GM10266 (cell line): ENCODE measurements around the gene PRKCB.

Experiments used
- DNase-seq: peaks from one replicate; pipeline ENCODE4 v3.0.0; 2012; ENCODE audit errors: extremely low spot score
- TF ChIP-seq, protein P1 (sequence below): IDR thresholded peaks from 2 replicates; pipeline ENCODE4 v1.5.1; 2012; ENCODE audit warnings: mild to moderate bottlenecking, low read depth; ENCODE audit not compliant: control insufficient read depth, insufficient read depth; ENCODE audit errors: missing control alignments

PRKCB gene

DNA sequence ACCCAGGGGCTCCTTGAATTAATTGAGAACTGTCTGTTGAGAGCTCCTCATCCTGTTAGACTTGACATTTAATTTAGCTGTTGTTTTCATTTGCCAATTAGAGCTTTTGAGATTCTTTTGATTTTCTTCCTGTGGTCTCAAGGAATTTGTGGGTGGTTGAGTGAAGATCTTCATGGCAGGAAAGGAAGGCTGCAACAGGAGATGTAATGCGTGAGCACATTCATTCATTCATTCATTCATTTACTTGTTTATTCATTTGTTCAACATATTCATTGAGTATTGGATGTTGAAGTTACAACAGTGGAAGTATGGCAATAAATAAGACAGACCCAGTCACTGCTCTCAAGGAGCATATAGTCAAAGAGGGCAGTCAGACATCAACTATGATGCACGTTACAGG is 117.7 kb downstream of the PRKCB start:
- TF ChIP-seq, protein P1, sequence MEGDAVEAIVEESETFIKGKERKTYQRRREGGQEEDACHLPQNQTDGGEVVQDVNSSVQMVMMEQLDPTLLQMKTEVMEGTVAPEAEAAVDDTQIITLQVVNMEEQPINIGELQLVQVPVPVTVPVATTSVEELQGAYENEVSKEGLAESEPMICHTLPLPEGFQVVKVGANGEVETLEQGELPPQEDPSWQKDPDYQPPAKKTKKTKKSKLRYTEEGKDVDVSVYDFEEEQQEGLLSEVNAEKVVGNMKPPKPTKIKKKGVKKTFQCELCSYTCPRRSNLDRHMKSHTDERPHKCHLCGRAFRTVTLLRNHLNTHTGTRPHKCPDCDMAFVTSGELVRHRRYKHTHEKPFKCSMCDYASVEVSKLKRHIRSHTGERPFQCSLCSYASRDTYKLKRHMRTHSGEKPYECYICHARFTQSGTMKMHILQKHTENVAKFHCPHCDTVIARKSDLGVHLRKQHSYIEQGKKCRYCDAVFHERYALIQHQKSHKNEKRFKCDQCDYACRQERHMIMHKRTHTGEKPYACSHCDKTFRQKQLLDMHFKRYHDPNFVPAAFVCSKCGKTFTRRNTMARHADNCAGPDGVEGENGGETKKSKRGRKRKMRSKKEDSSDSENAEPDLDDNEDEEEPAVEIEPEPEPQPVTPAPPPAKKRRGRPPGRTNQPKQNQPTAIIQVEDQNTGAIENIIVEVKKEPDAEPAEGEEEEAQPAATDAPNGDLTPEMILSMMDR, result no peak
- no peak for DNase-seq

DNA sequence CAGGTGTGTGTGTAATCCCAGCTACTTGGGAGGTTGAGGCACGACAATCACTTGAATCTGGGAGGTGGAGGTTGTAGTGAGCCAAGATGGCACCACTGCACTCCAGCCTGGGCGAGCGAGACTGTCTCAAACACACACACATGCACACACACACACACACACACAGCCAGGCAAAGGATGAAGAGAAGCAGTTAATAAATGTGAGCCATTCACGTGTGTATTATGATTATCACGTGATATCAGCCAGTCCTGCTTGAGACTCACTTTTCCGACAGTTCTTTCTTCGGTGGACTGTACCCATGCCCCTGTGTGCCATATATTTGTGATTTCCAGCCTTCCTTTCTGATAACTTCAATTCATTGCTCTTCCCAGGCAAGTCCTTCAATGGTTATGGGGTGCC is 119.3 kb downstream of the PRKCB start:
- TF ChIP-seq, protein P1, result no peak
- DNase-seq, result no peak

DNA sequence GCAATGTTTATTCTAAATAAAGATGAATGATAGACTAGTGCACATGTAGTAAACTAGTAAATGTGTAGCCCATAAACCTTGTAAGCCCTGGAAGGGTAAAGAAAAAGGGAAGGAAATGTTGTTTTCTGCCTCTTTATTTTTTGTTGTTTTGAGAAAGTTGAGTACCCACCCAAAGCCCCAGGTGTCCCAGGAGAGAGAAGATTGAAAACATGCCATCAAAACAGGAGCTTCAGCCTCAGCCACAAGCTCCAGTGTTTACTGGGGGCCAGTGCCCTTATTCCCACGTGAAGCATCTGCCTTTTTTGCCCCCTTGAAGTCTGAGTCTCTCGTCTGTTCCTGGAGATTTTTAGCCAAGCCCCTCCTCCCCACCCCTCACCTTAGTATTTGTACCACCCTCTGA is 121.5 kb downstream of the PRKCB start:
- TF ChIP-seq, protein P1, result no peak
- no peak for DNase-seq

DNA sequence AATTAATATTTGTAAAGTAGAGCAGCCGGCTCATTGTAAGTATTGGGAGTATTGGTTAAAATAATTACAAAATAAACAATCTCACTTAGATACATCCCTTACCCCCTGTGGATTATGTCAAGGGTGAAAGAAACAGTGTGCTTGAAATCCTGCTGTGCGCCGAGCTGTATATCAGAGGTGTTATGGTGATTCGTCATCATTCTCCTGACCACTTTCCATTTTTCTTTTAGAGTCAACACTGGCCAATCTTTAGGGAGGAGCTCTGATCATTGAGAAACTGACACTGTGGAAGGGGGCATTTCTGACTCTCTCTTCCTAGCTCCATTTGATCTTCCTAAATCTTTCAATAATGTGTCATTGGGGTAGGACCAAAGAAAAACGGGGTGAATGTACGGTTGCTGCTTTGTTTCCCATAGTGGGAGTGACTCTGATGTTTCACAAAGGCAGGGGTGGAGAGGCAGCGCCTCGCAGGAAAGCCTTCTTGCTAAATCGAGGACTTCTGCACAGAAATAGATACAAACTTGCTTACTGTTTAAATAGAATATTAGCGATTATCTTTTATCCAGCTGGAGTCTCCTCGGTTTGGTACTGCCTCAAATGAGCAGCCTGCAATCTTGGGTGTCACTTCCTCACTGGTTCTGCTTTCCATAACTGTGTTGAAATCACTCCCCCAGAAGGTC is 123.4 kb downstream of the PRKCB start:
- DNase-seq, result no peak
- TF ChIP-seq, protein P1, result no peak

DNA sequence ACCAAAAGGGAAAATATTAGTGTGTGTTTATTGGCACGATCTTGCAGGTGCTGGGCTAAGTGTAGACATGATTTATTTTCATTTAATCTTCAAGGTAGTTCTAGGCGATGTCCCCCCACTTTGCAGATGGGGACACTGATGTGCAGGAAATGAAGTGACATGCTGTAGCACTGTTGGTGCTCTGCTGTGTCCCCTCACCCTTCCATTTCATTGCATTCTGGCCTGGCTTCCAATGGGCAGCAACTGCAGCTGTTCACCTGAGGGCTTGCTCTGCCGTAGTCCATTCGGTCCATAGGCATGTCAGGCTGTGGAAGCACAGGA is 123.9 kb downstream of the PRKCB start:
- no peak for DNase-seq
- TF ChIP-seq, protein P1, result no peak

DNA sequence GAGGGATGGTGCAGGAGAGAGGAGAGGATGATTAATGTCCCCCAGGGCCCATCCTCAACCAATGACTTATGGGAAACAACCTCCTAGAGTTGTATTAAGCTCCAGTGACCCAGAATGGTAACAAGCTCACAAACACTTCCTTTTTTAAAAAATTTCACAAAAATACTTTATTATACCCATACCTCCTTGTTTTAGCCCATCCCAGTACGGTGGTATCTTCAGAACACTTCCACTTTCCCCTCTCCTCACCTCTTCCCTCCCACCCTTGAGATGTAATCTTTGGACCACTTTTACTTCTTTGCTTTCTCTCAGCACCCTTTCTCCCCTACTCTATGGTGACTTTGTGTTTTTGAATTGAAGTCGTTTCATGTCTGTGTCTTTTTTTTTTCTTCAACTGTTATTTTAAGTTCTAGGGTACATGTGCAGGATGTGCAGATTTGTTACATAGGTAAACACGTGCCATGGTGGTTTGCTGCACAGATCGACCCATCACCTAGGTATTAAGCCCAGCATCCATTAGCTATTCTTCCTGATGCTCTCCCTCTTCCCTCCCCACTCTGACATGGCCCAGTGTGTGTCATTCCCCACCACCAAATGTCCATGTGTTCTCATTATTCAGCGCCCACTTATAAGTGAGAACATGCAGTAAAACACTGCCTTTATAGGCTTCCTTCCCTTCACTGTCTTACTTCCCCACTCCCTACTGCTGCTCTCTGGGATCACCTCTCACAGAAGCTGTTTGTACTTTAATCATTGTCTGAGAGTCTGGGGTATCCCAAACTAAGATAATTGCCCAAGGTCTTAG is 124.5 kb downstream of the PRKCB start:
- no peak for DNase-seq
- TF ChIP-seq, protein P1, result no peak

DNA sequence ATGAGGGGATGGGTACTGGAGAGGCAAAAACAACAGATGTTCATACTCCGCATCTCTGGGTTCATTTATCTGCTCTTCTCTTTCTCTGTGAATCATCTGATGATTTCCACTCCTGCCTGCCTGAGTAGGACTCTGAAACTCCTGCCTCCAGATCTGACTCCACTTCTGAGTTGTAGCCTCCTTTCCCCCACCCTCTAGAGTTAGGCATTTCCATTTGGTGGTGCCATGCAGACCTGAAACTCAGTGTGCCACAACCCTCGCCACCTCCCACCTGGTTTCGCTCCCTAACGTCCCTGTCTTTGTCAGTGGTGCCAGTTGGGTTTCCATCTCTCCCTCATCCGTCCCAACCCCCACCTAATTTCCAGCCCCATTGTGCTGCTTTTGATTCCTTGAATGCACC is 126.2 kb downstream of the PRKCB start:
- no peak for DNase-seq
- TF ChIP-seq, protein P1, result no peak
